ENCODE measurements around the gene ERP27. TPM values are rescaled to one million over a fixed set of nuclear protein-coding genes. Genes with fewer than 3 reads are reported as not detected.
A peak's percentile ranks its signal among the peaks of the same experiment; 100 is the strongest.

Gene ERP27
- total and polyA plus RNA-seq, 2 donors: 1.3 to 4.4 TPM

- WGBS: 94% methylated on average over 5 of the region's 5 CpGs
- Histone ChIP-seq H3K4me1 (ENCODE audit: control insufficient read depth in 2 of 2, insufficient read depth in 2 of 2, low read length in 2 of 2) (no peaks in the 10 kb centered on the region), H3K4me3 (ENCODE audit: low read length in 2 of 2) (no peak overlapping the region), H3K9me3 (ENCODE audit: control insufficient read depth in 2 of 2, insufficient read depth in 1 of 2, low read length in 1 of 2) (no peaks in the 10 kb centered on the region), H3K36me3 (ENCODE audit: control insufficient read depth in 2 of 2, insufficient read depth in 2 of 2, low read length in 1 of 2) (no peaks in the 10 kb centered on the region), H3K27me3 (ENCODE audit: control insufficient read depth in 2 of 2, insufficient read depth in 1 of 2, low read length in 1 of 2) (no peaks in the 10 kb centered on the region), H3K27ac (ENCODE audit: low read depth in 1 of 2, low read length in 1 of 2) (peak overlapping the region in 1 of 2 donors; percentile 20)
- no peak for DNase-seq (ENCODE audit: low read depth in 6 of 9, low spot score in 9 of 9)
These were observed 32.9 kb downstream of the ERP27 start for GRCh38 chr12:14905269-14906004.

- Histone ChIP-seq H3K4me3 (ENCODE audit: low read length in 2 of 2) (no peak overlapping the region), H3K27ac (ENCODE audit: low read depth in 1 of 2, low read length in 1 of 2) (no peak overlapping the region), H3K4me1 (ENCODE audit: control insufficient read depth in 2 of 2, insufficient read depth in 2 of 2, low read length in 2 of 2) (no peaks in the 10 kb centered on the region), H3K27me3 (ENCODE audit: control insufficient read depth in 2 of 2, insufficient read depth in 1 of 2, low read length in 1 of 2) (no peaks in the 10 kb centered on the region), H3K9me3 (ENCODE audit: control insufficient read depth in 2 of 2, insufficient read depth in 1 of 2, low read length in 1 of 2) (no peaks in the 10 kb centered on the region), H3K36me3 (ENCODE audit: control insufficient read depth in 2 of 2, insufficient read depth in 2 of 2, low read length in 1 of 2) (no peaks in the 10 kb centered on the region)
- 93% methylated on average over 8 of the region's 8 CpGs for WGBS
- DNase-seq (ENCODE audit: low read depth in 6 of 9, low spot score in 9 of 9): no peak
These were observed 33.5 kb downstream of the ERP27 start for GRCh38 chr12:14904854-14905253.

GRCh38 chr12:14903386-14904098 is 34.8 kb downstream of the ERP27 start:
- 96% methylated on average over 5 of the region's 5 CpGs for WGBS
- no peak overlapping the region for H3K27ac ChIP-seq (ENCODE audit: low read depth in 1 of 2, low read length in 1 of 2)

GRCh38 chr12:14902465-14902864 is 35.9 kb downstream of the ERP27 start:
- no peaks in the 10 kb centered on the region for H3K4me1 ChIP-seq (ENCODE audit: control insufficient read depth in 2 of 2, insufficient read depth in 2 of 2, low read length in 2 of 2)
- no peaks in the 10 kb centered on the region for H3K27me3 ChIP-seq (ENCODE audit: control insufficient read depth in 2 of 2, insufficient read depth in 1 of 2, low read length in 1 of 2)
- H3K9me3 ChIP-seq (ENCODE audit: control insufficient read depth in 2 of 2, insufficient read depth in 1 of 2, low read length in 1 of 2): no peaks in the 10 kb centered on the region
- H3K4me3 ChIP-seq (ENCODE audit: low read length in 2 of 2): no peak overlapping the region
- no peak for DNase-seq (ENCODE audit: low read depth in 6 of 9, low spot score in 9 of 9)
- H3K36me3 ChIP-seq (ENCODE audit: control insufficient read depth in 2 of 2, insufficient read depth in 2 of 2, low read length in 1 of 2): no peaks in the 10 kb centered on the region
- H3K27ac ChIP-seq (ENCODE audit: low read depth in 1 of 2, low read length in 1 of 2): no peak overlapping the region
- WGBS: 50% methylated on average over 2 of the region's 2 CpGs

More at GRCh38 chr12:14903386-14904098, 34.8 kb downstream of the ERP27 start:
- DNase-seq (ENCODE audit: low read depth in 6 of 9, low spot score in 9 of 9): no peak
- Histone ChIP-seq H3K9me3 (ENCODE audit: control insufficient read depth in 2 of 2, insufficient read depth in 1 of 2, low read length in 1 of 2) (no peaks in the 10 kb centered on the region), H3K4me3 (ENCODE audit: low read length in 2 of 2) (no peak overlapping the region), H3K4me1 (ENCODE audit: control insufficient read depth in 2 of 2, insufficient read depth in 2 of 2, low read length in 2 of 2) (no peaks in the 10 kb centered on the region), H3K36me3 (ENCODE audit: control insufficient read depth in 2 of 2, insufficient read depth in 2 of 2, low read length in 1 of 2) (no peaks in the 10 kb centered on the region), H3K27me3 (ENCODE audit: control insufficient read depth in 2 of 2, insufficient read depth in 1 of 2, low read length in 1 of 2) (no peaks in the 10 kb centered on the region)

- Histone ChIP-seq H3K36me3 (ENCODE audit: control insufficient read depth in 2 of 2, insufficient read depth in 2 of 2, low read length in 1 of 2) (no peaks in the 10 kb centered on the region), H3K4me3 (ENCODE audit: low read length in 2 of 2) (no peak overlapping the region), H3K27me3 (ENCODE audit: control insufficient read depth in 2 of 2, insufficient read depth in 1 of 2, low read length in 1 of 2) (no peaks in the 10 kb centered on the region), H3K27ac (ENCODE audit: low read depth in 1 of 2, low read length in 1 of 2) (no peak overlapping the region), H3K4me1 (ENCODE audit: control insufficient read depth in 2 of 2, insufficient read depth in 2 of 2, low read length in 2 of 2) (no peaks in the 10 kb centered on the region), H3K9me3 (ENCODE audit: control insufficient read depth in 2 of 2, insufficient read depth in 1 of 2, low read length in 1 of 2) (no peaks in the 10 kb centered on the region)
- 99% methylated on average over 1 of the region's 1 CpG for WGBS
- no peak for DNase-seq (ENCODE audit: low read depth in 6 of 9, low spot score in 9 of 9)
These were observed 37.1 kb downstream of the ERP27 start for GRCh38 chr12:14901228-14901562.

GRCh38 chr12:14900521-14901227 is 37.7 kb downstream of the ERP27 start:
- 95% methylated on average over 5 of the region's 5 CpGs for WGBS
- no peaks in the 10 kb centered on the region for H3K27me3 ChIP-seq (ENCODE audit: control insufficient read depth in 2 of 2, insufficient read depth in 1 of 2, low read length in 1 of 2)
- H3K4me3 ChIP-seq (ENCODE audit: low read length in 2 of 2): no peak overlapping the region
- H3K9me3 ChIP-seq (ENCODE audit: control insufficient read depth in 2 of 2, insufficient read depth in 1 of 2, low read length in 1 of 2): no peaks in the 10 kb centered on the region
- no peak for DNase-seq (ENCODE audit: low read depth in 6 of 9, low spot score in 9 of 9)
- H3K36me3 ChIP-seq (ENCODE audit: control insufficient read depth in 2 of 2, insufficient read depth in 2 of 2, low read length in 1 of 2): no peaks in the 10 kb centered on the region
- no peaks in the 10 kb centered on the region for H3K4me1 ChIP-seq (ENCODE audit: control insufficient read depth in 2 of 2, insufficient read depth in 2 of 2, low read length in 2 of 2)
- no peak overlapping the region for H3K27ac ChIP-seq (ENCODE audit: low read depth in 1 of 2, low read length in 1 of 2)

- Histone ChIP-seq H3K4me1 (ENCODE audit: control insufficient read depth in 2 of 2, insufficient read depth in 2 of 2, low read length in 2 of 2) (no peaks in the 10 kb centered on the region), H3K4me3 (ENCODE audit: low read length in 2 of 2) (no peak overlapping the region), H3K36me3 (ENCODE audit: control insufficient read depth in 2 of 2, insufficient read depth in 2 of 2, low read length in 1 of 2) (no peaks in the 10 kb centered on the region), H3K27me3 (ENCODE audit: control insufficient read depth in 2 of 2, insufficient read depth in 1 of 2, low read length in 1 of 2) (no peaks in the 10 kb centered on the region), H3K27ac (ENCODE audit: low read depth in 1 of 2, low read length in 1 of 2) (no peak overlapping the region), H3K9me3 (ENCODE audit: control insufficient read depth in 2 of 2, insufficient read depth in 1 of 2, low read length in 1 of 2) (no peaks in the 10 kb centered on the region)
- no peak for DNase-seq (ENCODE audit: low read depth in 6 of 9, low spot score in 9 of 9)
- WGBS: 94% methylated on average over 7 of the region's 7 CpGs
These were observed 41.7 kb downstream of the ERP27 start for GRCh38 chr12:14896521-14897169.

GRCh38 chr12:14893506-14894250 is 44.7 kb downstream of the ERP27 start:
- Histone ChIP-seq H3K27me3 (ENCODE audit: control insufficient read depth in 2 of 2, insufficient read depth in 1 of 2, low read length in 1 of 2) (no peaks in the 10 kb centered on the region), H3K27ac (ENCODE audit: low read depth in 1 of 2, low read length in 1 of 2) (no peak overlapping the region), H3K4me3 (ENCODE audit: low read length in 2 of 2) (no peak overlapping the region), H3K9me3 (ENCODE audit: control insufficient read depth in 2 of 2, insufficient read depth in 1 of 2, low read length in 1 of 2) (no peaks in the 10 kb centered on the region), H3K36me3 (ENCODE audit: control insufficient read depth in 2 of 2, insufficient read depth in 2 of 2, low read length in 1 of 2) (no peaks in the 10 kb centered on the region), H3K4me1 (ENCODE audit: control insufficient read depth in 2 of 2, insufficient read depth in 2 of 2, low read length in 2 of 2) (no peaks in the 10 kb centered on the region)
- WGBS: 98% methylated on average over 5 of the region's 5 CpGs
- no peak for DNase-seq (ENCODE audit: low read depth in 6 of 9, low spot score in 9 of 9)
